K562 (cell line): ENCODE measurements around the gene GALNT15. TPM values are rescaled to one million over a fixed set of nuclear protein-coding genes. Genes with fewer than 3 reads are reported as not detected.

Experiments
- KDM1A ChIP-seq, 2 experiments: fragments of 450-650 bp; IDR thresholded peaks; 2 replicates each; pipeline ENCODE4 v1.6.1; 2016; ENCODE audit warnings: mild to moderate bottlenecking in 2 of 2
- polyA plus RNA-seq, 8 experiments: library from polyadenylated mRNA; depleted of rRNA in 4 of 8; stranded (reverse) in 5 of 8; unstranded in 3 of 8; fragments of >200 nt; fragmentation: Nextera tagmentation in 2 of 8; fragmentation: Illumina TruSeq in 1 of 8; extraction: Ambion mirVana in 2 of 8; extraction: Trizol in 1 of 8; gene quantifications; 2 replicates each; pipeline versions ENCODE4 v1.2.1 to v1.2.3, GENCODE V29; 2011 to 2014; ENCODE audit warnings: inconsistent platforms in 1 of 8, missing spikeins in 1 of 8
- total RNA-seq, 7 experiments: library from RNA; depleted of rRNA in 6 of 7; stranded (reverse); fragments of >200 nt in 6 of 7; fragmentation: Illumina TruSeq in 2 of 7; extraction: Trizol in 2 of 7; gene quantifications; 2 replicates each; pipeline versions ENCODE4 v1.2.1 to v1.2.3, GENCODE V29; 2011 to 2021; ENCODE audit warnings: low replicate concordance in 1 of 7
- TF ChIP-seq, protein P1 (sequence below): IDR thresholded peaks from 3 replicates; pipeline ENCODE4 v1.6.1; 2011; ENCODE audit warnings: borderline replicate concordance, mild to moderate bottlenecking, moderate library complexity; ENCODE audit not compliant: insufficient read length; ENCODE audit errors: extremely low read depth

Gene GALNT15
- total and polyA plus RNA-seq, 9 of the 15 experiments (the other 6 are each of a cell fraction or from before 2014, with no cell fraction given) = not detected

DNA sequence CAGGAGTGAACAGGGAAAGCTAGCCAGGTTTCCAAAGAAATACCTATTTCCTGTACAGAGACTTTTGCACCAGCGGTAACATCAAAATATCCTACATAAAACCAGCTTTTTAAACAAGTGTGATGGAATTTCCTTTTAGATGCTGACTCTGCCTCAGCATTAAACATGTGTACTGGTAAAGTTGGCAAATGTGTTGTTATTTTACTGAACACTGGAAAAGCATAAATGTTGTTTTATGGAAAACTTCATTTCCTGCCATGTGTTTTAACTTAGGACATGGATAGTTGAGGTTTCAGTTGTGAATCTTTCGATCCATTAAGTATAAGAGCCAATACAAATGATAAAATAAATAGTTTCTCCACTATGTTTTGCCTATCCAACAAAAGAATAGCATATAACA, 106.2 kb downstream of the GALNT15 start (continued):
- TF ChIP-seq, protein P1, sequence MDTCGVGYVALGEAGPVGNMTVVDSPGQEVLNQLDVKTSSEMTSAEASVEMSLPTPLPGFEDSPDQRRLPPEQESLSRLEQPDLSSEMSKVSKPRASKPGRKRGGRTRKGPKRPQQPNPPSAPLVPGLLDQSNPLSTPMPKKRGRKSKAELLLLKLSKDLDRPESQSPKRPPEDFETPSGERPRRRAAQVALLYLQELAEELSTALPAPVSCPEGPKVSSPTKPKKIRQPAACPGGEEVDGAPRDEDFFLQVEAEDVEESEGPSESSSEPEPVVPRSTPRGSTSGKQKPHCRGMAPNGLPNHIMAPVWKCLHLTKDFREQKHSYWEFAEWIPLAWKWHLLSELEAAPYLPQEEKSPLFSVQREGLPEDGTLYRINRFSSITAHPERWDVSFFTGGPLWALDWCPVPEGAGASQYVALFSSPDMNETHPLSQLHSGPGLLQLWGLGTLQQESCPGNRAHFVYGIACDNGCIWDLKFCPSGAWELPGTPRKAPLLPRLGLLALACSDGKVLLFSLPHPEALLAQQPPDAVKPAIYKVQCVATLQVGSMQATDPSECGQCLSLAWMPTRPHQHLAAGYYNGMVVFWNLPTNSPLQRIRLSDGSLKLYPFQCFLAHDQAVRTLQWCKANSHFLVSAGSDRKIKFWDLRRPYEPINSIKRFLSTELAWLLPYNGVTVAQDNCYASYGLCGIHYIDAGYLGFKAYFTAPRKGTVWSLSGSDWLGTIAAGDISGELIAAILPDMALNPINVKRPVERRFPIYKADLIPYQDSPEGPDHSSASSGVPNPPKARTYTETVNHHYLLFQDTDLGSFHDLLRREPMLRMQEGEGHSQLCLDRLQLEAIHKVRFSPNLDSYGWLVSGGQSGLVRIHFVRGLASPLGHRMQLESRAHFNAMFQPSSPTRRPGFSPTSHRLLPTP = no peak
- TF ChIP-seq KDM1A (IDR thresholded peaks at IDR 0.05) = no peak
- TF ChIP-seq, all 486 proteins: peak for 0

Other genes with a start within 250 kb of the GALNT15 start
- gene DPH3, start 90.3 kb downstream of the GALNT15 start, total RNA-seq (2014; rRNA removed) = 15.9 and 16.0 TPM in 2 replicates
- 32.8 and 34.2 TPM in 2 replicates for gene DPH3, start 90.3 kb downstream of the GALNT15 start, total RNA-seq (2014; rRNA removed; fragmentation: Illumina TruSeq; extraction: Trizol)
- 26.9 and 30.3 TPM in 2 replicates for gene DPH3, start 90.3 kb downstream of the GALNT15 start, total RNA-seq (2015; rRNA removed; fragmentation: Illumina TruSeq; extraction: Trizol)
- gene DPH3, start 90.3 kb downstream of the GALNT15 start, total RNA-seq (2021) = 44.0 and 46.0 TPM in 2 replicates
- 48.3 and 62.7 TPM in 2 replicates for gene DPH3, start 90.3 kb downstream of the GALNT15 start, polyA plus RNA-seq (2011; rRNA removed)
- gene DPH3, start 90.3 kb downstream of the GALNT15 start, polyA plus RNA-seq (2014; fragmentation: Illumina TruSeq; extraction: Trizol) = 36.6 and 38.7 TPM in 2 replicates
- 100 to 1,000 TPM; 131 TPM for gene DPH3, start 90.3 kb downstream of the GALNT15 start, polyA plus RNA-seq (2014; fragmentation: Nextera tagmentation; extraction: Ambion mirVana)
- gene DPH3, start 90.3 kb downstream of the GALNT15 start, polyA plus RNA-seq (2014; rRNA removed) = 27.2 and 28.3 TPM in 2 replicates
- gene OXNAD1, start 90.5 kb downstream of the GALNT15 start, total RNA-seq (2014; rRNA removed) = 41.2 and 41.6 TPM in 2 replicates
- 43.6 and 49.4 TPM in 2 replicates for gene OXNAD1, start 90.5 kb downstream of the GALNT15 start, total RNA-seq (2014; rRNA removed; fragmentation: Illumina TruSeq; extraction: Trizol)
- 37.7 and 41.1 TPM in 2 replicates for gene OXNAD1, start 90.5 kb downstream of the GALNT15 start, total RNA-seq (2015; rRNA removed; fragmentation: Illumina TruSeq; extraction: Trizol)
- 38.9 and 40.9 TPM in 2 replicates for gene OXNAD1, start 90.5 kb downstream of the GALNT15 start, total RNA-seq (2021)
- gene OXNAD1, start 90.5 kb downstream of the GALNT15 start, polyA plus RNA-seq (2011; rRNA removed) = 35.5 and 44.4 TPM in 2 replicates
- gene OXNAD1, start 90.5 kb downstream of the GALNT15 start, polyA plus RNA-seq (2014; fragmentation: Illumina TruSeq; extraction: Trizol) = 42.9 and 44.1 TPM in 2 replicates
- gene OXNAD1, start 90.5 kb downstream of the GALNT15 start, polyA plus RNA-seq (2014; fragmentation: Nextera tagmentation; extraction: Ambion mirVana) = 10 to 100 TPM; 12.8 to 14.5 TPM
- 33.0 and 38.2 TPM in 2 replicates for gene OXNAD1, start 90.5 kb downstream of the GALNT15 start, polyA plus RNA-seq (2014; rRNA removed)